ENCODE data around the gene GCSH.

DNA sequence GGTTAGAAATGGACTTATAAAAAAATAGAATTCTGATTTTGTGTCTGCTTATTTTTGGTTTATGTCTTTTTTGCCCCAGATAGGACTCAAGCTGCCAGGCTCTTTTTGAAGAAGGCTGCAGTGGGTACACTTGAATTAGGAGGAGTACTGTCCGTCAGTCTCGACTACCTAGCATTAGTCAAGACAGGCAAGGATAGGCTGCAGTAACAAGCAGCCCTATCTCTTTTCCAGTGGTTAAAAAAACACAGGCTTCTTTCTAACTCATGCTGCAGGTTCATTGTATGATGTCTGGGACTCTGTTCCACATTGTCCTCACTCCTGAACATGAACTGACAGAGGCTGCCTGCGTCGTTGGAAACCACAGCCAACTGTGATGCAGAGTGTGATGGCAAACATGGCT is 27.1 kb downstream of the GCSH start:
- TF ChIP-seq CTCF (IDR thresholded peaks at IDR 0.05) (no peak), POLR2A (IDR thresholded peaks at IDR 0.05) (no peak)
